ENCODE data around the gene DNTTIP2. TPM values are rescaled to one million over a fixed set of nuclear protein-coding genes. Genes with fewer than 3 reads are reported as not detected.
"Not testable (repeated sequence)": the region's sequence is repeated elsewhere in the genome, so short reads cannot be mapped to it uniquely, and the experiment has no call there.

Gene DNTTIP2
- total RNA-seq, 1 experiment from 2014 or later: 101 TPM

DNA sequence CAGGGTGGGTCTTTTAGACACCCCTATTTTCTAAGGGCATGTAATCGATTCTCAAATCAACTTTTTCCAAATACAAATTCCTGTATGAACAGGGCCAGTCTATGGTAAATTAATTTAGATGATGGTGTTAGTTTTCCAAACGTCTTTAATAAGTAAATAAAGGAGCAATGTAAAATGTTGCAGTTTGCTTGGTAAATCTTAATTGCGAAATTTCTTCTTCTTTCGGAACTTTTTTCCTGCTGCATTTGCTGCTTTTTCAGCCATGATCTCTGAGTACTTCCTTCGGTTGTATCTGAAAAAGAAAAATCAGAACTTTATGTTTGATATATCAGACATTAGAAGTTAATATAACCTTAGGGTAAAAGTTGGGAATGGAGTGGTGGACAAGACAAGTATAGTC, 9.4 kb downstream of the DNTTIP2 start:
- Histone ChIP-seq H2AFZ (ENCODE audit: low read length) (no peak overlapping the region), H2BK20ac (ENCODE audit: low read depth, low read length, poor library complexity, severe bottlenecking) (no peak overlapping the region), H3K4ac (ENCODE audit: low read depth, low read length) (no peak overlapping the region), H3K23ac (ENCODE audit: insufficient read length, low read depth, low read length) (no peak overlapping the region), H3K56ac (ENCODE audit: insufficient read length, low read depth, low read length) (no peak overlapping the region), H4K20me1 (ENCODE audit: control insufficient read depth, insufficient read depth, insufficient read length) (no peaks in the 10 kb centered on the region), H3K14ac (ENCODE audit: insufficient read depth, low read length) (no peak overlapping the region), H3K9ac (ENCODE audit: extremely low read depth, insufficient read length, low read length) (no peak overlapping the region), H2BK15ac (ENCODE audit: low read depth, low read length) (no peak overlapping the region), H3K27ac (ENCODE audit: insufficient read length, low read depth, low read length) (no peak overlapping the region), H3K4me2 (ENCODE audit: insufficient read depth, insufficient read length, low read length) (no peak overlapping the region), H3T11ph (ENCODE audit: low read length) (no peak overlapping the region), H2BK12ac (ENCODE audit: insufficient read length, low read depth, low read length) (no peak overlapping the region), H3K9me3 (ENCODE audit: control insufficient read depth, low read depth, low read length) (no peaks in the 10 kb centered on the region), H3K79me2 (ENCODE audit: insufficient read depth, low read length) (no peaks in the 10 kb centered on the region), H4K91ac (ENCODE audit: insufficient read length, low read depth, low read length) (no peak overlapping the region), H2BK120ac (ENCODE audit: low read depth, low read length, poor library complexity, severe bottlenecking) (no peak overlapping the region), H3K79me1 (ENCODE audit: insufficient read depth, low read depth, low read length, poor library complexity, severe bottlenecking) (no peaks in the 10 kb centered on the region), H4K5ac (ENCODE audit: insufficient read length, low read depth, low read length) (no peak overlapping the region), H3K4me1 (ENCODE audit: insufficient read depth, low read length) (no peaks in the 10 kb centered on the region), H3K27me3 (ENCODE audit: insufficient read depth, low read length) (no peaks in the 10 kb centered on the region), H2BK5ac (ENCODE audit: insufficient read length, low read length) (no peak overlapping the region), H2AK5ac (ENCODE audit: insufficient read length, low read length) (no peak overlapping the region), H3K18ac (ENCODE audit: insufficient read length, low read depth, low read length) (no peak overlapping the region), H3K23me2 (ENCODE audit: insufficient read length, low read depth, low read length, poor library complexity, severe bottlenecking) (no peaks in the 10 kb centered on the region), H4K8ac (replicated peaks; ENCODE audit: insufficient read length, low read depth, low read length) (no peak overlapping the region)
- Mint-ChIP-seq H3K27ac (no peak overlapping the region), H3K9me3 (no peaks in the 10 kb centered on the region), H3K4me1 (no peaks in the 10 kb centered on the region), H3K36me3 (ENCODE audit: insufficient read depth in 1 of 3, low read depth in 3 of 3) (peaks cover 36 to 65% (median 57%) of the 10 kb centered on the region in 3 experiments), H3K27me3 (ENCODE audit: low read depth) (no peaks in the 10 kb centered on the region), H3K4me3 (no peak overlapping the region)
- TF ChIP-seq, protein P1, sequence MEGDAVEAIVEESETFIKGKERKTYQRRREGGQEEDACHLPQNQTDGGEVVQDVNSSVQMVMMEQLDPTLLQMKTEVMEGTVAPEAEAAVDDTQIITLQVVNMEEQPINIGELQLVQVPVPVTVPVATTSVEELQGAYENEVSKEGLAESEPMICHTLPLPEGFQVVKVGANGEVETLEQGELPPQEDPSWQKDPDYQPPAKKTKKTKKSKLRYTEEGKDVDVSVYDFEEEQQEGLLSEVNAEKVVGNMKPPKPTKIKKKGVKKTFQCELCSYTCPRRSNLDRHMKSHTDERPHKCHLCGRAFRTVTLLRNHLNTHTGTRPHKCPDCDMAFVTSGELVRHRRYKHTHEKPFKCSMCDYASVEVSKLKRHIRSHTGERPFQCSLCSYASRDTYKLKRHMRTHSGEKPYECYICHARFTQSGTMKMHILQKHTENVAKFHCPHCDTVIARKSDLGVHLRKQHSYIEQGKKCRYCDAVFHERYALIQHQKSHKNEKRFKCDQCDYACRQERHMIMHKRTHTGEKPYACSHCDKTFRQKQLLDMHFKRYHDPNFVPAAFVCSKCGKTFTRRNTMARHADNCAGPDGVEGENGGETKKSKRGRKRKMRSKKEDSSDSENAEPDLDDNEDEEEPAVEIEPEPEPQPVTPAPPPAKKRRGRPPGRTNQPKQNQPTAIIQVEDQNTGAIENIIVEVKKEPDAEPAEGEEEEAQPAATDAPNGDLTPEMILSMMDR (conservative IDR thresholded peaks at IDR 0.05): no peak
- WGBS (ENCODE audit: extremely low coverage, insufficient read length, low lambda C conversion rate): no CpG with 5 or more reads among the region's 5 CpGs
- DNase-seq: no peak

DNA sequence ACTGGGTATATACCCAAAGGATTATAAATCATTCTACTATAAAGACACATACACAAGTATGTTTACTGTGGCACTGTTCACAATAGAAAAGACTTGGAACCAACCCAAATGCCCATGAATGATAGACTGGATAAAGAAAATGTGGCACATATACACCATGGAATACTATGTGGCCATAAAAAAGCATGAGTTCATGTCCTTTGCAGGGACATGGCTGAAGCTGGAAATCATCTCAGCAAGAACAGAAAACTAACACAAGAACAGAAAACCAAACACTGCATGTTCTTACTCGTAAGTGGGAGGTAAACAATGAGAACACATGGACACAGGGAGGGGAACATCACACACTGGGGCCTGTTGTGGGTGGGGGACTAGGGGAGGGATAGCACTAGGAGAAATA, 10.5 kb downstream of the DNTTIP2 start:
- not testable (repeated sequence) for H2BK15ac ChIP-seq (ENCODE audit: low read depth, low read length); H3K9ac ChIP-seq (ENCODE audit: extremely low read depth, insufficient read length, low read length); H3K4me1 Mint-ChIP-seq; H2AK5ac ChIP-seq (ENCODE audit: insufficient read length, low read length); H3K27me3 Mint-ChIP-seq (ENCODE audit: low read depth); H3K4me2 ChIP-seq (ENCODE audit: insufficient read depth, insufficient read length, low read length); H2BK120ac ChIP-seq (ENCODE audit: low read depth, low read length, poor library complexity, severe bottlenecking); H3K27me3 ChIP-seq (ENCODE audit: insufficient read depth, low read length); DNase-seq; H3K9me3 ChIP-seq (ENCODE audit: control insufficient read depth, low read depth, low read length); H3K4ac ChIP-seq (ENCODE audit: low read depth, low read length); H3K79me1 ChIP-seq (ENCODE audit: insufficient read depth, low read depth, low read length, poor library complexity, severe bottlenecking); H3K56ac ChIP-seq (ENCODE audit: insufficient read length, low read depth, low read length); H3K23me2 ChIP-seq (ENCODE audit: insufficient read length, low read depth, low read length, poor library complexity, severe bottlenecking); H3K4me3 Mint-ChIP-seq; H2AFZ ChIP-seq (ENCODE audit: low read length); H3T11ph ChIP-seq (ENCODE audit: low read length); H4K8ac ChIP-seq (replicated peaks; ENCODE audit: insufficient read length, low read depth, low read length); H3K79me2 ChIP-seq (ENCODE audit: insufficient read depth, low read length); H2BK20ac ChIP-seq (ENCODE audit: low read depth, low read length, poor library complexity, severe bottlenecking); H4K20me1 ChIP-seq (ENCODE audit: control insufficient read depth, insufficient read depth, insufficient read length); H4K5ac ChIP-seq (ENCODE audit: insufficient read length, low read depth, low read length); H3K9me3 Mint-ChIP-seq; H3K4me1 ChIP-seq (ENCODE audit: insufficient read depth, low read length); H3K18ac ChIP-seq (ENCODE audit: insufficient read length, low read depth, low read length); H3K14ac ChIP-seq (ENCODE audit: insufficient read depth, low read length); H2BK5ac ChIP-seq (ENCODE audit: insufficient read length, low read length); H3K27ac ChIP-seq (ENCODE audit: insufficient read length, low read depth, low read length); H3K23ac ChIP-seq (ENCODE audit: insufficient read length, low read depth, low read length); H4K91ac ChIP-seq (ENCODE audit: insufficient read length, low read depth, low read length); H3K27ac Mint-ChIP-seq; H2BK12ac ChIP-seq (ENCODE audit: insufficient read length, low read depth, low read length)
- H3K36me3 Mint-ChIP-seq (ENCODE audit: insufficient read depth in 1 of 3, low read depth in 3 of 3): peaks cover 29 to 54% (median 47%) of the 10 kb centered on the region in 3 experiments
- no CpG with 5 or more reads among the region's 1 CpG for WGBS (ENCODE audit: extremely low coverage, insufficient read length, low lambda C conversion rate)

Measured in H9 (cell line).